Measurements from ENCODE around the gene POLD1. TPM values are rescaled to one million over a fixed set of nuclear protein-coding genes. Genes with fewer than 3 reads are reported as not detected.

Gene POLD1
- total and polyA plus RNA-seq, 2 experiments from 2014 or later = 18.2 to 32.6 TPM

DNA sequence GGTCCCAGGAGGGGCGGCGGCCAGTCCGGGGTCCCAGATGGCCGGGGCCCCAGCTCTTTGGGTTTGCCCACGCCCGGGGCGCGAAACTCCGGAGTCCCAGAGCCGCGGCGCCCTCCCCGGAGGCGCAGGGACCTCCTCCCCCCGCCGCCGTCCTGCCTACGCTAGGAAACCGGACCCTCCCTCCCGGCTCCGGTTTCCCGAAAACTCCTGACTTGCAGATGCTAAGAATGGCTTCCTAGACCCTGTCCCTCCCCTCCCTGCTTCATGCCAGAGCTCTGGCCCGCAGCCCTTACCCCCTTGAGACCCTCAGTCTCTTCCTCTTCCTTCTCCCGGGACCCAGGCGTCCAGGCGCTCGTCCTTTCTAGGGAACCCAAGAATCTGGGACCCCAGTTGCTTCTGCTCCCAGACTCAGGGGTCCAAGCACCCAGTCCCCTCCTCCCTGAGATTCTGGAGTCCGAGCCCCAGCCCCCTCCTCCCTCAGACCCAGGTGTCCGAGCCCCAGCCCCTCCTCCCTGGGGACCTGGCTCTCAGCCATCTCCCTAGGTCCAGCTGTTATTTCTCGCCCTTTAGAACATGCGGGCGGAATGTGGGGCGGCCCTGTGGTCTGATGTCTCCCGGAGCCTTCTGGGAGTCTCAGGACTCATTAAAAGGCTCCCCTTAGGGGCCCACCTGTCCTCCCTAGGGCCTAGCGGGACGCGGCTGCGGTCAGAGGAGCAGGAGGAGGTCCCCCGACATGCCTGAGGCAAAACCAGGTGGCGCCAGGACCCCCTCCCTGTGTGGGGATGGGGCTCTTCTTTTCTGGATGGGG is 48.3 kb downstream of the POLD1 start, which contains the start of gene MYBPC2:
Gene MYBPC2, plus strand, starts transcription at position 672 of the 808 bp plus-strand sequence. Its CDS starts 62 bp downstream, at position 734.
- peak; percentile 66 for DNase-seq (ENCODE audit: low spot score)
- H3K4me1 ChIP-seq (ENCODE audit: insufficient read depth) = peaks cover 4% of the 10 kb centered on the region
- H3K9me3 ChIP-seq (ENCODE audit: low read depth) = no peaks in the 10 kb centered on the region
- peak within 1 kb of the TSS; percentile 99 for H3K4me2 ChIP-seq
- 10% methylated on average over 35 of the region's 40 CpGs for WGBS (ENCODE audit: low lambda C conversion rate, missing lambda C conversion rate)
- TF ChIP-seq EZH2 (IDR thresholded peaks at IDR 0.05; ENCODE audit: borderline replicate concordance) (no peak), EZH2phosphoT487 (IDR thresholded peaks at IDR 0.05; ENCODE audit: low read depth, severe bottlenecking, unreplicated experiment) (no peak)
- TF ChIP-seq, protein P1, sequence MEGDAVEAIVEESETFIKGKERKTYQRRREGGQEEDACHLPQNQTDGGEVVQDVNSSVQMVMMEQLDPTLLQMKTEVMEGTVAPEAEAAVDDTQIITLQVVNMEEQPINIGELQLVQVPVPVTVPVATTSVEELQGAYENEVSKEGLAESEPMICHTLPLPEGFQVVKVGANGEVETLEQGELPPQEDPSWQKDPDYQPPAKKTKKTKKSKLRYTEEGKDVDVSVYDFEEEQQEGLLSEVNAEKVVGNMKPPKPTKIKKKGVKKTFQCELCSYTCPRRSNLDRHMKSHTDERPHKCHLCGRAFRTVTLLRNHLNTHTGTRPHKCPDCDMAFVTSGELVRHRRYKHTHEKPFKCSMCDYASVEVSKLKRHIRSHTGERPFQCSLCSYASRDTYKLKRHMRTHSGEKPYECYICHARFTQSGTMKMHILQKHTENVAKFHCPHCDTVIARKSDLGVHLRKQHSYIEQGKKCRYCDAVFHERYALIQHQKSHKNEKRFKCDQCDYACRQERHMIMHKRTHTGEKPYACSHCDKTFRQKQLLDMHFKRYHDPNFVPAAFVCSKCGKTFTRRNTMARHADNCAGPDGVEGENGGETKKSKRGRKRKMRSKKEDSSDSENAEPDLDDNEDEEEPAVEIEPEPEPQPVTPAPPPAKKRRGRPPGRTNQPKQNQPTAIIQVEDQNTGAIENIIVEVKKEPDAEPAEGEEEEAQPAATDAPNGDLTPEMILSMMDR (IDR thresholded peaks at IDR 0.05; ENCODE audit: poor library complexity) = no peak
- peaks cover 7% of the 10 kb centered on the region for H3K27me3 ChIP-seq
- H3K27ac ChIP-seq = peak within 1 kb of the TSS; percentile 10
- peak within 1 kb of the TSS; percentile 68 for H2AFZ ChIP-seq
- no peaks in the 10 kb centered on the region for H3K36me3 ChIP-seq (replicated peaks; ENCODE audit: insufficient read depth, low read depth)
- H3K4me3 ChIP-seq = peak within 1 kb of the TSS; percentile 62
- H3K79me2 ChIP-seq = no peaks in the 10 kb centered on the region
- H4K20me1 ChIP-seq (ENCODE audit: insufficient read depth, poor library complexity, severe bottlenecking) = no peaks in the 10 kb centered on the region
- H3K9me2 ChIP-seq (replicated peaks; ENCODE audit: insufficient read depth) = no peaks in the 10 kb centered on the region

DNA sequence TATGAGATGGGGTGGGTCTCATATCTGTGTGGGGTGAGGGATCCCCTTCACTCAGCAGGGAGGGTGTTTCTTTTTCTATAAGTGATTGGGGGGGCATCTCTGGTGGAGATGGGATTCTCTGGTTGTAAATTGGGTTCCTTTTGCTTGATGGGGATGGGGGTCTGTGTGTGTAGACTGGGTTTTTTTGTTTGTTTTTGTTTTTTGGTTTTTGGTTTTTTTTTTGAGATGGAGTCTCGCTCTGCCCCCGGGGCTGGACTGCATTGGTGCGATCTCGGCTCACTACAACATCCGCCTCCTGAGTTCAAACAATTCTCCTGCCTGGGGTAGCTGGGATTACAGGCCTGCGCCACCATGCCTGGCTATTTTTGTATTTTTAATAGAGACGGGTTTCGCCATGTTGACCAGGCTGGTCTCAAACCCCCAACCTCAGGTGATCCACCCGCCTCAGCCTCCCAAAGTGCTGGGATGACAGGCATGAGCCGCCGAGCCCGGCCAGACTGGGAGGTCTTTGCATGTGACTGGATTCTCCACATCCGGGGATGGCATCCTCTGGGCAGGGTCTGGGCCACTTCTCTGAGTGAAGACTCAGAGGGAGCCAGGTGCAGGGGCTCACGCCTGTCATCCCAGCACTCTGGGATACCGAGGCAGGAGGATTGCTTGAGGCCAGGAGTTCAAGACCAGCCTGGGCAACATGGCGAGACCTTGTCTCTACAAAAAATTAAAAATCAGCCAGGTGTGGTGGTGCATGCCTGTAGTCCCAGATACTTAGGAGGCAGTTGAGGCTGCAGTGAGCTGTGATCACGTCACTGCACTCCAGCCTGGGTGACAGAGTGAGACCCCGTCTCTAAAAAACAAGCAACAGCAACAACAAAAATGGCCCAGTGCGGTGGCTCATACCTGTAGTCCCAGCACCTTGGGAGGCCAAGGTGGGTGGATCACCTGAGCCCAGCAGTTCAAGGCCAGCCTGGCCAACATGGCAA is 49.3 kb downstream of the POLD1 start:
- WGBS (ENCODE audit: low lambda C conversion rate, missing lambda C conversion rate) = 86% methylated on average over 18 of the region's 19 CpGs

DNA sequence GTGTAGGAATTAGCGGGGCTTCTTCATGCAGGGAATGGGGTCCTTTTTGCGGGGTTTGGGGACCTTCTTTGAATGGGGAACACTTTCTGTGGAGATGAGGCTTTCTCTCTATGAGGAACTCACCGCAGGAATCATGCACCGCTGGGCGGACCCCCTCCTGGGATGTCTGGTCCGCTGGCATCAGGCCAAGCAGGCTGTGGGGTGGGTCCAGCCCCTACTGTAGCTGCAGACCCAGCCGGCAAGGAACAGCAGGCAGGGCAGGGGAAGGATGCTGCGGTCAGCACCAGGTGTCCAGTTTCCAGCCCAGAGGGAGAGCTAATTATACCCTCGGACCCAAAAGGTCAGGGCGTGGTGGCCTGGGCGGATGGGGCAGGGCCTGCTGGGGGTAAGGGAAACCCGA is 50.4 kb downstream of the POLD1 start:
- Histone ChIP-seq H3K36me3 (replicated peaks; ENCODE audit: insufficient read depth, low read depth) (no peaks in the 10 kb centered on the region), H4K20me1 (ENCODE audit: insufficient read depth, poor library complexity, severe bottlenecking) (no peaks in the 10 kb centered on the region), H3K79me2 (no peaks in the 10 kb centered on the region), H3K27me3 (peaks cover 7% of the 10 kb centered on the region), H3K27ac (no peak overlapping the region), H3K4me1 (ENCODE audit: insufficient read depth) (peaks cover 4% of the 10 kb centered on the region), H3K9me2 (replicated peaks; ENCODE audit: insufficient read depth) (no peaks in the 10 kb centered on the region), H2AFZ (no peak overlapping the region), H3K9me3 (ENCODE audit: low read depth) (no peaks in the 10 kb centered on the region), H3K4me3 (no peak overlapping the region), H3K4me2 (no peak overlapping the region)
- DNase-seq (ENCODE audit: low spot score) = no peak
- 58% methylated on average over 11 of the region's 12 CpGs for WGBS (ENCODE audit: low lambda C conversion rate, missing lambda C conversion rate)
- TF ChIP-seq, protein P1 (IDR thresholded peaks at IDR 0.05; ENCODE audit: poor library complexity) = no peak
- no peak for TF ChIP-seq EZH2 (IDR thresholded peaks at IDR 0.05; ENCODE audit: borderline replicate concordance)
- no peak for TF ChIP-seq EZH2phosphoT487 (IDR thresholded peaks at IDR 0.05; ENCODE audit: low read depth, severe bottlenecking, unreplicated experiment)

More for the DNA sequence above, 49.3 kb downstream of the POLD1 start:
- no peak for DNase-seq (ENCODE audit: low spot score)
- no peaks in the 10 kb centered on the region for H3K79me2 ChIP-seq
- no peak overlapping the region for H2AFZ ChIP-seq
- no peaks in the 10 kb centered on the region for H4K20me1 ChIP-seq (ENCODE audit: insufficient read depth, poor library complexity, severe bottlenecking)
- no peak overlapping the region for H3K27ac ChIP-seq
- peaks cover 7% of the 10 kb centered on the region for H3K27me3 ChIP-seq
- peaks cover 4% of the 10 kb centered on the region for H3K4me1 ChIP-seq (ENCODE audit: insufficient read depth)
- no peaks in the 10 kb centered on the region for H3K9me2 ChIP-seq (replicated peaks; ENCODE audit: insufficient read depth)
- no peak overlapping the region for H3K4me3 ChIP-seq
- no peaks in the 10 kb centered on the region for H3K9me3 ChIP-seq (ENCODE audit: low read depth)
- TF ChIP-seq, protein P1 (IDR thresholded peaks at IDR 0.05; ENCODE audit: poor library complexity) = no peak
- TF ChIP-seq EZH2phosphoT487 (IDR thresholded peaks at IDR 0.05; ENCODE audit: low read depth, severe bottlenecking, unreplicated experiment) = no peak
- TF ChIP-seq EZH2 (IDR thresholded peaks at IDR 0.05; ENCODE audit: borderline replicate concordance) = no peak
- H3K4me2 ChIP-seq = no peak overlapping the region
- H3K36me3 ChIP-seq (replicated peaks; ENCODE audit: insufficient read depth, low read depth) = no peaks in the 10 kb centered on the region

Measured in hepatocyte (in vitro differentiated cells).